ENCODE data around the gene SMIM31. TPM values are rescaled to one million over a fixed set of nuclear protein-coding genes. Genes with fewer than 3 reads are reported as not detected.
A peak's percentile ranks its signal among the peaks of the same experiment; 100 is the strongest.

Gene SMIM31
- total RNA-seq, 4 donors from 2014 or later = 0.17 TPM; not detected in 3

DNA sequence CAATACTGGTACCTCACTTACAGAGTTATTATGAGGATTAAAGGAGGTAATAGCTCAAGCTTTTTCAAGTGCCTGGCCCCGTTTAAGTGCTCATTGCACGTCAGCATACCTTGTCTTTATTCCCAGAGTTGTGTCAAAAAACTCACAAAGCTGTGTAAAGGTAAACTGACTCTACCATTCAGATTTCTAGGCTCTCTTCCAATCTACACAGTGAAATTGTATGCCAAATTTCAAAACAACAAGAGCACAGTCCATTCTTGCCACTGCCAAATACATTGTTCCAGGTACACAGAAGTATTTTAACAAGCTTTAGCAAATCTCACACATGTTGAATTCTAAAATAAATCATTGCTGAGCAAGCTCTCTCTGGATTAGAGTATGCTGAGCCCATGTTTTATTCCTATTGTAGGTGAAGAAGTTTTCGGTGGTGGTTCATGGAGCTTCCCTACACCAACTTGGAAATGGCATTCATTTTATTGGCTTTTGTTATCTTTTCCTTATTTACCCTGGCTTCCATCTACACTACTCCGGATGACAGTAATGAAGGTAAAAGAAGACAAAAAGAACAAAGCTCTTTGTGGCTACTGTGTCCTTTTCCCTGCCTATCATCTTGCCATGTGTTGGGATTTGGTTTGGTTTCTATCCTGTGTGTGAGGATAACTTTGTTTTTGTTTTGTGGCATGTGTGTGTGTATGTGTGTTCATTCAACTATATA is 16.2 kb downstream of the SMIM31 start:
- Histone ChIP-seq H3K36me3 (no peaks in the 10 kb centered on the region), H3K27ac (no peak overlapping the region), H3K4me1 (no peaks in the 10 kb centered on the region), H3K4me3 (no peak overlapping the region), H3K27me3 (peaks cover 19% of the 10 kb centered on the region), H3K9me3 (no peaks in the 10 kb centered on the region)
- TF ChIP-seq POLR2AphosphoS5 (IDR thresholded peaks at IDR 0.05) (no peak), POLR2A (IDR thresholded peaks at IDR 0.05) (no peak), EP300 (IDR thresholded peaks at IDR 0.05) (no peak)
- TF ChIP-seq, protein P1, sequence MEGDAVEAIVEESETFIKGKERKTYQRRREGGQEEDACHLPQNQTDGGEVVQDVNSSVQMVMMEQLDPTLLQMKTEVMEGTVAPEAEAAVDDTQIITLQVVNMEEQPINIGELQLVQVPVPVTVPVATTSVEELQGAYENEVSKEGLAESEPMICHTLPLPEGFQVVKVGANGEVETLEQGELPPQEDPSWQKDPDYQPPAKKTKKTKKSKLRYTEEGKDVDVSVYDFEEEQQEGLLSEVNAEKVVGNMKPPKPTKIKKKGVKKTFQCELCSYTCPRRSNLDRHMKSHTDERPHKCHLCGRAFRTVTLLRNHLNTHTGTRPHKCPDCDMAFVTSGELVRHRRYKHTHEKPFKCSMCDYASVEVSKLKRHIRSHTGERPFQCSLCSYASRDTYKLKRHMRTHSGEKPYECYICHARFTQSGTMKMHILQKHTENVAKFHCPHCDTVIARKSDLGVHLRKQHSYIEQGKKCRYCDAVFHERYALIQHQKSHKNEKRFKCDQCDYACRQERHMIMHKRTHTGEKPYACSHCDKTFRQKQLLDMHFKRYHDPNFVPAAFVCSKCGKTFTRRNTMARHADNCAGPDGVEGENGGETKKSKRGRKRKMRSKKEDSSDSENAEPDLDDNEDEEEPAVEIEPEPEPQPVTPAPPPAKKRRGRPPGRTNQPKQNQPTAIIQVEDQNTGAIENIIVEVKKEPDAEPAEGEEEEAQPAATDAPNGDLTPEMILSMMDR (IDR thresholded peaks at IDR 0.05) = no peak
- no peak for ATAC-seq
- 63 to 68% methylated on average over 3 to 4 of the region's 4 CpGs for WGBS, 2 donors (ENCODE audit: low coverage in 1 of 2)

- Histone ChIP-seq H3K4me3 (no peak overlapping the region), H3K9me3 (no peaks in the 10 kb centered on the region), H3K27ac (no peak overlapping the region), H3K4me1 (no peaks in the 10 kb centered on the region), H3K27me3 (peaks cover 19% of the 10 kb centered on the region), H3K36me3 (no peaks in the 10 kb centered on the region)
- WGBS, 2 donors (ENCODE audit: low coverage in 1 of 2) = 68 to 73% methylated on average over 5 of the region's 5 CpGs
- TF ChIP-seq EP300 (IDR thresholded peaks at IDR 0.05) (no peak), POLR2A (IDR thresholded peaks at IDR 0.05) (no peak)
- ATAC-seq = no peak
Observed at GRCh38 chr4:164771088-164771487, 17.2 kb downstream of the SMIM31 start.

DNA sequence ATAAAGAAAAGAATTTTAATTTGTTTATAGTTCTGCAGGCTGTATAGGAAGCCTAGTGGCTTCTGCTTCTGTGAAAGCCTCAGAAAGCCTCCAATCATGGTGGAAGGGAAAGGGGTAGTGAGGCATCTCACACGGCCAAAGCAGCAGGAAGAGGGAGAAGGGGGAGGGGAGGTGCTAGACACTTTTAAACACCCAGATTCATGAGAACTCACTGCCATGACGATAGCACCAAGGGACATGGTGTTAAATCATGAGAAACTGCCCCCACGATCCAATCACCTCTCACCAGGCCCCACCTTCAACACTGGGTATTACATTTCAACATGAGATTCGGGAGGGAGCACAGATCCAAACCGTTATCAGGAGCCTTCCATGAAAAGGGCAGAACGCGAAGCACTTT is 18.1 kb downstream of the SMIM31 start:
- 78 to 84% methylated on average over 3 to 7 of the region's 7 CpGs for WGBS, 2 donors (ENCODE audit: low coverage in 1 of 2)
- no peak for ATAC-seq

GRCh38 chr4:164779080-164779479 is 25.1 kb downstream of the SMIM31 start:
- no peaks in the 10 kb centered on the region for H3K9me3 ChIP-seq
- no peak for ATAC-seq
- TF ChIP-seq POLR2A (IDR thresholded peaks at IDR 0.05) (no peak), EP300 (IDR thresholded peaks at IDR 0.05) (no peak), POLR2AphosphoS5 (IDR thresholded peaks at IDR 0.05) (no peak)
- TF ChIP-seq, protein P1 (IDR thresholded peaks at IDR 0.05) = no peak
- no peaks in the 10 kb centered on the region for H3K27me3 ChIP-seq
- WGBS, 2 donors (ENCODE audit: low coverage in 1 of 2) = 83 to 85% methylated on average over 7 of the region's 7 CpGs
- H3K27ac ChIP-seq = no peak overlapping the region
- H3K4me1 ChIP-seq = no peaks in the 10 kb centered on the region
- no peak overlapping the region for H3K4me3 ChIP-seq
- no peaks in the 10 kb centered on the region for H3K36me3 ChIP-seq

More for the DNA sequence above, 18.1 kb downstream of the SMIM31 start:
- Histone ChIP-seq H3K27ac (no peak overlapping the region), H3K36me3 (no peaks in the 10 kb centered on the region), H3K27me3 (peaks cover 15% of the 10 kb centered on the region), H3K4me1 (no peaks in the 10 kb centered on the region), H3K9me3 (no peaks in the 10 kb centered on the region), H3K4me3 (no peak overlapping the region)
- TF ChIP-seq POLR2AphosphoS5 (IDR thresholded peaks at IDR 0.05) (no peak), EP300 (IDR thresholded peaks at IDR 0.05) (no peak), POLR2A (IDR thresholded peaks at IDR 0.05) (no peak)
- TF ChIP-seq, protein P1 (IDR thresholded peaks at IDR 0.05) = no peak

DNA sequence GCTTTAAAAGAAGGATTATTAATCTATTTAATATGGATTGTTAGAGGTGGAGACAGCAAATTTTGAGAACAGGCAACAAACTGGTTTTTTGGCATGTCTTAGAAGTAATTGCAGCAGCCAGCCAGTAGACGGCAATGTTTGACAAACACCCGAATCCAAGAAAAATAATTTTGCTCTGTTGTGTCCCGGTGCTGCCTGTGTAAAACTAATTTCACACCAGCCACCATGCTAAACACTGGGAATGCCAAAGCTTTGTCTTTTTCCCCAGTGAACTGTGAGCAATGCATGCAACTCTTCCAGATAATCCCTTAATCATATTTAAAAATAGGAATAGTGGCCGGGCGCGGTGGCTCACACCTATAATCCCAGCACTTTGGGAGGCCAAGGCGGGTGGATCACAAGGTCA is 25.9 kb downstream of the SMIM31 start:
- no peak for ATAC-seq
- 0% methylated on average over 3 of the region's 7 CpGs for WGBS, 2 donors (ENCODE audit: low coverage in 1 of 2)
- Histone ChIP-seq H3K27me3 (no peaks in the 10 kb centered on the region), H3K4me3 (no peak overlapping the region), H3K36me3 (no peaks in the 10 kb centered on the region), H3K4me1 (no peaks in the 10 kb centered on the region), H3K9me3 (no peaks in the 10 kb centered on the region), H3K27ac (no peak overlapping the region)
- TF ChIP-seq EP300 (IDR thresholded peaks at IDR 0.05) = no peak
- TF ChIP-seq, protein P1 (IDR thresholded peaks at IDR 0.05) = peak; percentile 35 to 66 (median 50)
